H1 (cell line): ENCODE measurements around the gene TMEM116. TPM values are rescaled to one million over a fixed set of nuclear protein-coding genes. Genes with fewer than 3 reads are reported as not detected.

Experiments
- ASH2L ChIP-seq: fragments of 200-600, 300-600 bp; sonication (generic); IDR thresholded peaks from one replicate; pipeline ENCODE4 v1.7.1; 2017; ENCODE audit warnings: low read length
- CBX8 ChIP-seq: fragments of 300-800, 300-1000 bp; sonication (generic); IDR thresholded peaks from 2 replicates; pipeline ENCODE4 v1.7.1; 2016; ENCODE audit warnings: low read depth, low read length, borderline replicate concordance
- CHD2 ChIP-seq: IDR thresholded peaks from 2 replicates; pipeline ENCODE4 v1.6.1; 2012; ENCODE audit warnings: low read length, improper control_type of control experiment
- E2F6 ChIP-seq: IDR thresholded peaks from 2 replicates; pipeline ENCODE4 v1.6.1; 2012; ENCODE audit warnings: inconsistent platforms
- EGR1 ChIP-seq: IDR thresholded peaks from 2 replicates; pipeline ENCODE4 v1.6.1; 2011; ENCODE audit warnings: low read depth, low read length, borderline replicate concordance
- HDAC2 ChIP-seq, 2 experiments: fragments of 300-600 bp in 1 of 2; sonication (generic) in 1 of 2; IDR thresholded peaks; 2 replicates each; pipeline ENCODE4 v1.6.1; 2011 to 2012; ENCODE audit warnings: low read depth in 2 of 2, low read length in 2 of 2, mild to moderate bottlenecking in 2 of 2, moderate library complexity in 2 of 2, borderline replicate concordance in 1 of 2, inconsistent platforms in 1 of 2
- RFX5 ChIP-seq: IDR thresholded peaks from 2 replicates; pipeline ENCODE4 v1.6.1; 2011; ENCODE audit warnings: low read depth, low read length, improper control_type of control experiment, borderline replicate concordance
- RXRA ChIP-seq: IDR thresholded peaks from 2 replicates; pipeline ENCODE4 v1.6.1; 2011; ENCODE audit warnings: low read depth, mild to moderate bottlenecking, low read length, moderate library complexity; ENCODE audit not compliant: insufficient read depth
- SAP30 ChIP-seq: fragments of 300-600 bp; sonication (generic); IDR thresholded peaks from 2 replicates; pipeline ENCODE4 v1.7.1; 2012; ENCODE audit warnings: low read length, moderate library complexity, mild to moderate bottlenecking, inconsistent platforms; ENCODE audit not compliant: insufficient read depth, insufficient replicate concordance
- polyA plus RNA-seq, 7 experiments: library from polyadenylated mRNA; depleted of rRNA in 3 of 7; stranded (reverse) in 5 of 7; unstranded in 2 of 7; fragments of >200 nt in 5 of 7; fragments of 200-250 nt in 2 of 7; gene quantifications; 1 replicate in 5 of 7; 2 replicates in 1 of 7; 4 replicates in 1 of 7; pipeline versions ENCODE4 v1.2.1 to v1.2.3, GENCODE V29; 2011 to 2013; ENCODE audit warnings: missing spikeins in 2 of 7, mixed read lengths in 2 of 7
- total RNA-seq: library from RNA; stranded (reverse); fragmentation: NEBNext Ultra II Directional; extraction: Animal tissue kit (Norgen Biotek cat#: 25700); gene quantifications from 2 replicates; pipeline ENCODE4 v1.2.1, GENCODE V29; 2021
- TF ChIP-seq, protein P1 (sequence below): IDR thresholded peaks from 2 replicates; pipeline ENCODE4 v1.6.1; 2011; ENCODE audit warnings: low read length, improper control_type of control experiment

Gene TMEM116
- total and polyA plus RNA-seq, 2 of the 8 experiments (the other 6 are each of a cell fraction or from before 2014, with no cell fraction given): 8.1 to 25.2 TPM

DNA sequence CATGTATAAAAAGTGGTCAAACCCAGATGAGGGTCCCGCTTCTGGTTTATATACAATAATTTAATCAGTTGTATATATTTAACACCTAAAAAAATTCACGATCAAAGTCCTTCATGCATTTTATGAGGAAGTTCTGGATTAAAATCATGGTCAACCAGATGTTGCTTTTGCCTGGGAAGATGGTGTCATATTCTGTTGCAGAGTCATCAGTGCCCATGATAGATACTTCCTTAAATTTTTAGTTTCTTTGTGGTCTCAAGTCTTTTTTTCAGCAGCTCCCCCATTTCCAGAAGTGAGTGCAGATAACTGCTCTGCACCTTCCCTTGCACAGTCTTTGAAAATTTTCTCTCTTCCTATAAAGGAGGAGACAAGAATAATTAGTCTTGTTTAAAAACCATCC is 16.3 kb upstream of the TMEM116 start (continued):
- TF ChIP-seq EGR1: no peak
- no peak for TF ChIP-seq RFX5
- TF ChIP-seq CBX8: no peak
- no peak for TF ChIP-seq ASH2L
- no peak for TF ChIP-seq HDAC2 (IDR thresholded peaks at IDR 0.05; ENCODE audit: borderline replicate concordance in 1 of 2, low read depth in 2 of 2, low read length in 2 of 2)
- no peak for TF ChIP-seq E2F6
- TF ChIP-seq CHD2: no peak
- TF ChIP-seq, protein P1, sequence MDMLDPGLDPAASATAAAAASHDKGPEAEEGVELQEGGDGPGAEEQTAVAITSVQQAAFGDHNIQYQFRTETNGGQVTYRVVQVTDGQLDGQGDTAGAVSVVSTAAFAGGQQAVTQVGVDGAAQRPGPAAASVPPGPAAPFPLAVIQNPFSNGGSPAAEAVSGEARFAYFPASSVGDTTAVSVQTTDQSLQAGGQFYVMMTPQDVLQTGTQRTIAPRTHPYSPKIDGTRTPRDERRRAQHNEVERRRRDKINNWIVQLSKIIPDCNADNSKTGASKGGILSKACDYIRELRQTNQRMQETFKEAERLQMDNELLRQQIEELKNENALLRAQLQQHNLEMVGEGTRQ: no peak
- no peak for TF ChIP-seq RXRA
- TF ChIP-seq SAP30: no peak
